Naive thymus-derived CD4-positive, alpha-beta T cell (primary cell): ENCODE results near the gene EFCAB14. TPM values are rescaled to one million over a fixed set of nuclear protein-coding genes. Genes with fewer than 3 reads are reported as not detected.

Source experiments
- ATAC-seq: fragments of 150-1000 bp; cut with Tn5 transposase; 2 replicates; pipeline ENCODE4 v1.10.0; 2021; ENCODE audit warnings: mild to moderate bottlenecking, moderate library complexity
- CTCF ChIA-PET: fragments of 350-600 bp; sonication (Branson Sonifier 250); formaldehyde crosslinking; loops from one replicate; lab custom pipeline; 2021; ENCODE audit warnings: antibody characterized with exemption; lab: Charles Lee
- POLR2A ChIA-PET: fragments of 350-600 bp; sonication (Branson Sonifier 250); formaldehyde crosslinking; loops from one replicate; lab custom pipeline; 2021; ENCODE audit warnings: antibody characterized with exemption, inconsistent platforms; lab: Charles Lee
- DNase-seq, 9 donors: peaks; one replicate each; pipeline versions ENCODE4 v3.0.0 to v3.0.0-alpha.2; 2020 to 2022; ENCODE audit warnings: mixed read lengths in 1 of 9
- H3K27ac ChIP-seq: one replicate; pipeline ENCODE4 v1.7.0; 2013; ENCODE audit warnings: mild to moderate bottlenecking, low read depth, low read length, moderate library complexity
- H3K27me3 ChIP-seq, 2 donors: one replicate each; pipeline ENCODE4 v1.7.0; 2013; ENCODE audit warnings: low read length in 2 of 2, mild to moderate bottlenecking in 2 of 2, moderate library complexity in 2 of 2; ENCODE audit not compliant: control insufficient read depth in 2 of 2, insufficient read depth in 2 of 2
- H3K36me3 ChIP-seq, 3 experiments: 1 replicate in 2 of 3; 2 replicates in 1 of 3; pipeline ENCODE4 v1.7.0; 2013; ENCODE audit warnings: low read length in 3 of 3, mild to moderate bottlenecking in 3 of 3, moderate library complexity in 1 of 3; ENCODE audit not compliant: insufficient read depth in 3 of 3, control insufficient read depth in 2 of 3
- H3K4me1 ChIP-seq, 2 donors: one replicate each; pipeline ENCODE4 v1.7.0; 2013; ENCODE audit warnings: low read length in 2 of 2, mild to moderate bottlenecking in 2 of 2, moderate library complexity in 1 of 2; ENCODE audit not compliant: control insufficient read depth in 2 of 2, insufficient read depth in 2 of 2
- H3K4me3 ChIP-seq: 2 replicates; pipeline ENCODE4 v1.7.0; 2013; ENCODE audit warnings: mild to moderate bottlenecking, low read length
- H3K9me3 ChIP-seq, 3 experiments: 1 replicate in 2 of 3; 2 replicates in 1 of 3; pipeline ENCODE4 v1.7.0; 2013; ENCODE audit warnings: low read length in 3 of 3; ENCODE audit not compliant: control insufficient read depth in 2 of 3
- H3K27ac Mint-ChIP-seq, 9 donors: one replicate each; pipeline ENCODE4 v1.8.0; 2020 to 2022; ENCODE audit warnings: mixed read lengths in 9 of 9, mild to moderate bottlenecking in 8 of 9, moderate library complexity in 5 of 9, inconsistent platforms in 2 of 9
- H3K27me3 Mint-ChIP-seq, 5 donors: one replicate each; pipeline ENCODE4 v1.8.0; 2021 to 2022; ENCODE audit warnings: mixed read lengths in 5 of 5, mild to moderate bottlenecking in 1 of 5
- H3K36me3 Mint-ChIP-seq, 5 donors: one replicate each; pipeline ENCODE4 v1.8.0; 2020 to 2022; ENCODE audit warnings: mixed read lengths in 5 of 5, mild to moderate bottlenecking in 3 of 5, inconsistent platforms in 1 of 5
- H3K4me1 Mint-ChIP-seq, 7 donors: one replicate each; pipeline ENCODE4 v1.8.0; 2020 to 2022; ENCODE audit warnings: mixed read lengths in 7 of 7, mild to moderate bottlenecking in 3 of 7, inconsistent platforms in 1 of 7
- H3K4me3 Mint-ChIP-seq, 10 donors: one replicate each; pipeline ENCODE4 v1.8.0; 2020 to 2022; ENCODE audit warnings: mild to moderate bottlenecking in 10 of 10, mixed read lengths in 10 of 10, moderate library complexity in 6 of 10, inconsistent platforms in 2 of 10
- H3K9me3 Mint-ChIP-seq, 11 donors: one replicate each; pipeline ENCODE4 v1.8.0; 2020 to 2022; ENCODE audit warnings: mixed read lengths in 11 of 11, mild to moderate bottlenecking in 4 of 11, inconsistent platforms in 1 of 11, moderate library complexity in 1 of 11
- intact Hi-C, 2 donors: fragments of 100-400 bp; cut with micrococcal nuclease; formaldehyde crosslinking; loops; one replicate each; pipeline ENCODE4 v1.15.1; 2023
- polyA plus RNA-seq, 2 donors: library from polyadenylated mRNA; unstranded; fragments of 300-500 nt; fragmentation: Illumina TruSeq; gene quantifications; one replicate each; pipeline ENCODE4 v1.2.3, GENCODE V29; 2021
- total RNA-seq, 6 experiments: library from RNA in 5 of 6; stranded (reverse) in 5 of 6; gene quantifications; 1 replicate in 5 of 6; 2 replicates in 1 of 6; pipeline ENCODE4 v1.2.3 and lab custom pipeline; 2021 to 2026

EFCAB14 gene
- total and polyA plus RNA-seq, 7 experiments from 2014 or later, result 64.5 to 130 (median 91.2) TPM

DNA sequence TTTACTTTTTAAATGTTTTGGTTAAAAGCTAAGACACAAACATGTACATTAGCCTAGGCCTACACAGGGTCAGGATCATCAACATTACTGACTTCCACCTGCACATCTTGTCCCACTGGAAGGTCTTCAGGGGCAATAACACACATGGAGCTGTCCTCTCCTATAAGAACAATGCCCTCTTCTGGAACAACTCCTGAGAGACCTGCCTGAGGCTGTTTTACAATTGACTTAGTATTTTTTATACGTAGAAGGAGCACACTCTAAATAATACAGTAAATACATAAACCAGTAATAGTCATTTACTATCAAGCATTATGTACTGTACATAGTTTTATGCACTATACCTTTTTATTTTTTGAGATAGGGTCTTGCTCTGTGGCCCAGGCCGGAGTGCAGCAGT is 88.2 kb downstream of the EFCAB14 start:
- Mint-ChIP-seq H3K27ac (no peak overlapping the region), H3K36me3 (peaks cover 0 to 50% (median 16%) of the 10 kb centered on the region in 5 donors), H3K9me3 (peaks cover 0 to 1% (median 0%) of the 10 kb centered on the region in 11 donors), H3K4me3 (no peak overlapping the region), H3K4me1 (peaks cover 0 to 4% (median 0%) of the 10 kb centered on the region in 7 donors), H3K27me3 (no peaks in the 10 kb centered on the region)
- Histone ChIP-seq H3K27me3 (no peaks in the 10 kb centered on the region), H3K9me3 (no peaks in the 10 kb centered on the region), H3K4me1 (no peaks in the 10 kb centered on the region), H3K36me3 (peaks cover 0 to 32% (median 5%) of the 10 kb centered on the region in 3 experiments), H3K27ac (no peak overlapping the region), H3K4me3 (no peak overlapping the region)
- ChIA-PET POLR2A (interaction anchor here (1.0 kb wide), 1 partner anchor 9 kb away, joined by 4 read pairs; no protein-coding TSS in a partner anchor), CTCF (interaction anchor here (0.5 to 0.8 kb wide), 3 partner anchors 16 to 39 kb away, joined by 3 to 5 read pairs (median 4); partner anchors contain the start of gene MKNK1)
- no peak for ATAC-seq
- intact Hi-C loops, result no loop called here
- no peak for DNase-seq

Other genes starting within 250 kb of the EFCAB14 start
- gene DMBX1, start 229.3 kb downstream of the EFCAB14 start, total RNA-seq, result not detected
- gene DMBX1, start 229.3 kb downstream of the EFCAB14 start, polyA plus RNA-seq, result not detected
- gene KNCN, start 167.5 kb downstream of the EFCAB14 start, total RNA-seq, result not detected
- gene KNCN, start 167.5 kb downstream of the EFCAB14 start, polyA plus RNA-seq, result not detected
- gene MKNK1, start 114.8 kb downstream of the EFCAB14 start, total RNA-seq, result 10 to 100 TPM; 35.8 to 80.1 (median 54.1) TPM
- 10 to 100 TPM; 21.9 to 23.3 TPM for gene MKNK1, start 114.8 kb downstream of the EFCAB14 start, polyA plus RNA-seq
- 10 to 100 TPM; 12.1 to 25.8 (median 25.2) TPM for gene MOB3C, start 102.3 kb downstream of the EFCAB14 start, total RNA-seq
- gene MOB3C, start 102.3 kb downstream of the EFCAB14 start, polyA plus RNA-seq, result 10 to 100 TPM in 1 of 2 donors, 1 to 10 TPM in 1; 9.3 to 21.7 TPM
- 10 to 100 TPM; 17.3 to 49.5 (median 28.6) TPM for gene ATPAF1, start 50.8 kb downstream of the EFCAB14 start, total RNA-seq
- gene ATPAF1, start 50.8 kb downstream of the EFCAB14 start, polyA plus RNA-seq, result 10 to 100 TPM; 78.1 to 82.2 TPM
- under 1 TPM in 1 of 5 experiments, not detected in 4; 0.49 TPM for gene TEX38, start 47.3 kb downstream of the EFCAB14 start, total RNA-seq
- under 1 TPM in 1 of 2 donors, not detected in 1; 0.32 TPM for gene TEX38, start 47.3 kb downstream of the EFCAB14 start, polyA plus RNA-seq
- gene CYP4B1, start 79.9 kb upstream of the EFCAB14 start, total RNA-seq, result not detected
- not detected for gene CYP4B1, start 79.9 kb upstream of the EFCAB14 start, polyA plus RNA-seq
- gene CYP4A11, start 222.4 kb upstream of the EFCAB14 start, total RNA-seq, result not detected
- not detected for gene CYP4A11, start 222.4 kb upstream of the EFCAB14 start, polyA plus RNA-seq